A549 (cell line): ENCODE results near the gene KIF20B. TPM values are rescaled to one million over a fixed set of nuclear protein-coding genes. Genes with fewer than 3 reads are reported as not detected.

Experiments
- ATAC-seq, 2 experiments: fragments of 200-7000 bp in 1 of 2; fragments of >200 bp in 1 of 2; cut with Nextera tagmentation in 1 of 2; cut with Tn5 transposase in 1 of 2; 3 replicates each; pipeline versions ENCODE4 v1.8.0 to v1.9.1; 2018 to 2020; ENCODE audit warnings: mild to moderate bottlenecking in 1 of 2, moderate library complexity in 1 of 2
- CTCF ChIA-PET: fragments of 300-600 bp; sonication (Branson Sonifier 250); formaldehyde crosslinking; extraction: SDS; loops from one replicate; lab custom pipeline; 2021; ENCODE audit warnings: antibody characterized with exemption, inconsistent platforms; lab: Yijun Ruan, JAX
- POLR2A ChIA-PET: fragments of 350-600 bp; formaldehyde crosslinking; extraction: SDS; loops from one replicate; lab custom pipeline; 2021; ENCODE audit warnings: antibody characterized with exemption, inconsistent platforms; lab: Yijun Ruan, JAX
- DNase-seq, 2 experiments: peaks; one replicate each; pipeline versions ENCODE4 v3.0.0 to v3.0.0-alpha.2; 2011 to 2016; ENCODE audit warnings: low read depth in 1 of 2, low spot score in 1 of 2
- FAIRE-seq: peaks from 2 replicates; lab custom pipeline; 2011; peaks lifted over from hg19 to GRCh38; lab: Jason Lieb, UNC
- H3K27ac ChIP-seq, 2 experiments: fragments of >200 bp; sonication (Bioruptor Twin); formaldehyde crosslinking; 3 replicates each; pipeline ENCODE4 v1.5.1; 2016 to 2017
- H3K4me1 ChIP-seq: fragments of >200 bp; sonication (Bioruptor Twin); formaldehyde crosslinking; 3 replicates; pipeline ENCODE4 v1.6.1; 2016
- H3K4me2 ChIP-seq: fragments of >200 bp; sonication (Bioruptor Twin); formaldehyde crosslinking; 3 replicates; pipeline ENCODE4 v1.6.1; 2016
- H3K4me3 ChIP-seq: fragments of >200 bp; sonication (Bioruptor Twin); formaldehyde crosslinking; 3 replicates; pipeline ENCODE4 v1.5.1; 2016
- H3K9me3 ChIP-seq: fragments of >200 bp; sonication (Bioruptor Twin); formaldehyde crosslinking; 3 replicates; pipeline ENCODE4 v1.6.1; 2016
- BHLHE40 ChIP-seq: IDR thresholded peaks from 2 replicates; pipeline ENCODE4 v1.6.1; 2012; ENCODE audit warnings: low read depth, low read length, inconsistent platforms
- CEBPB ChIP-seq, 2 experiments: fragments of >200 bp in 1 of 2; sonication (Bioruptor Twin) in 1 of 2; formaldehyde crosslinking in 1 of 2; IDR thresholded peaks; 2 replicates each; pipeline ENCODE4 v1.6.1; 2012 to 2016
- CTCF ChIP-seq: fragments of >200 bp; sonication (Bioruptor Twin); formaldehyde crosslinking; IDR thresholded peaks from 3 replicates; pipeline ENCODE4 v1.5.1; 2016
- ESRRA ChIP-seq: fragments of 150-350 bp; IDR thresholded peaks from 2 replicates; pipeline ENCODE4 v1.6.1; 2014; ENCODE audit warnings: mild to moderate bottlenecking, low read length, borderline replicate concordance
- FOXS1 ChIP-seq: fragments of 250-450 bp; sonication (Bioruptor Pico); IDR thresholded peaks from 2 replicates; pipeline ENCODE4 v1.5.0; 2020; ENCODE audit warnings: mild to moderate bottlenecking, moderate library complexity
- GATA3 ChIP-seq: IDR thresholded peaks from 2 replicates; pipeline ENCODE4 v1.6.1; 2012; ENCODE audit warnings: borderline replicate concordance
- HES2 ChIP-seq: fragments of >200 bp; sonication (Bioruptor Twin); formaldehyde crosslinking; IDR thresholded peaks from 2 replicates; pipeline ENCODE4 v1.6.1; 2016
- HOXB13 ChIP-seq: fragments of 250-450 bp; sonication (Bioruptor Pico); IDR thresholded peaks from 2 replicates; pipeline ENCODE4 v1.5.0; 2020; ENCODE audit warnings: low read depth, mild to moderate bottlenecking, moderate library complexity
- PHF8 ChIP-seq: fragments of 200-600 bp; sonication (generic); IDR thresholded peaks from 2 replicates; pipeline ENCODE4 v1.6.1; 2016; ENCODE audit warnings: low read depth, mild to moderate bottlenecking, antibody characterized with exemption, moderate library complexity, borderline replicate concordance
- RCOR1 ChIP-seq: fragments of 150-350 bp; IDR thresholded peaks from 2 replicates; pipeline ENCODE4 v1.6.1; 2014; ENCODE audit warnings: antibody characterized with exemption, low read length, low read depth
- SMC3 ChIP-seq: fragments of >200 bp; sonication (Bioruptor Twin); formaldehyde crosslinking; IDR thresholded peaks from 3 replicates; pipeline ENCODE4 v1.6.1; 2018; ENCODE audit warnings: inconsistent platforms
- ZC3H11A ChIP-seq: fragments of 450-650 bp; IDR thresholded peaks from 2 replicates; pipeline ENCODE4 v1.6.1; 2014; ENCODE audit warnings: antibody characterized with exemption, mild to moderate bottlenecking
- ZFP36 ChIP-seq: fragments of 450-650 bp; IDR thresholded peaks from 2 replicates; pipeline ENCODE4 v1.6.1; 2014; ENCODE audit warnings: borderline replicate concordance; ENCODE audit not compliant: partially characterized antibody
- ZNF302 ChIP-seq: fragments of 250-450 bp; sonication (Bioruptor Pico); IDR thresholded peaks from 2 replicates; pipeline ENCODE4 v1.9.0; 2021; ENCODE audit warnings: inconsistent platforms, mild to moderate bottlenecking, moderate library complexity
- WGBS: methylation state at CpG from one replicate; pipeline ENCODE4 v1.1.6; 2017; ENCODE audit errors: missing lambda C conversion rate; 5-methylcytosine and 5-hydroxymethylcytosine counted together
- polyA plus RNA-seq, 4 experiments: library from polyadenylated mRNA; depleted of rRNA in 3 of 4; stranded (reverse); fragments of >200 nt; fragmentation: RNase III in 1 of 4; extraction: RNeasy Plus Mini Kit Qiagen cat#74134 plus additional on column Dnase treatment in 1 of 4; gene quantifications; 2 replicates in 3 of 4; 3 replicates in 1 of 4; pipeline ENCODE4 v1.2.3, GENCODE V29; 2011 to 2017
- TF ChIP-seq, protein P1 (sequence below): fragments of 250-450 bp; sonication (Bioruptor Pico); IDR thresholded peaks from 2 replicates; pipeline ENCODE4 v1.5.0; 2021; ENCODE audit warnings: mild to moderate bottlenecking, moderate library complexity, borderline replicate concordance
- TF ChIP-seq, protein P2 (sequence below): fragments of 200-600 bp; sonication (generic); IDR thresholded peaks from 2 replicates; pipeline ENCODE4 v1.6.1; 2016; ENCODE audit warnings: antibody characterized with exemption, mild to moderate bottlenecking, moderate library complexity
- TF ChIP-seq, protein P3 (sequence below): IDR thresholded peaks from 2 replicates; pipeline ENCODE4 v1.6.1; 2012; ENCODE audit warnings: low read depth, borderline replicate concordance

The KIF20B gene
- polyA plus RNA-seq, 2 of the 4 experiments (the other 2 are of a cell fraction) = 12.6 to 14.8 TPM

DNA sequence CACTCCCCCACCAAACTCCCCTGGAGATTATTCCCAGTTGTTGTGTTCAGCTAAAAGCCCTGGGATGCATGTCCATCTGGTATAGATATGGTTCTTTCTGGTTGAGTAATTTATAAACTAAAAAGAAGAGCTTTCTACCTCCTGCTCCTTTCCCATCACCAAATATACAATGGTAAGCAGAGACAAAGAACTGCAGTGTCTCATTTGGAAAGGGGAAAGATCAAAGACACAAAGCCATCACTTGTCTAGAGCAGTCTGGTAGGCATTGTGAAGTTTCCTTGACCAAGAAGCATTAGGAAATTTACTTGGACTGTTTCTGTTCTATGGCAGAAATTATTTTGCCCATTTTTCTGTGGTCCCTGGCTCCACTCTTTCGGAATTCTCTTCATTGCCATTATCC lies 31.4 kb upstream of the KIF20B start:
- 48% methylated on average over 1 of the region's 1 CpG for WGBS
- Histone ChIP-seq H3K9me3 (no peaks in the 10 kb centered on the region), H3K27ac (no peak overlapping the region), H3K4me1 (no peaks in the 10 kb centered on the region), H3K4me2 (no peak overlapping the region), H3K4me3 (no peak overlapping the region)
- ChIA-PET CTCF (interaction anchor here (1.1 to 1.7 kb wide), 2 partner anchors 9 to 31 kb away, joined by 3 to 6 read pairs; partner anchors contain the start of gene KIF20B), POLR2A (no interaction called here)
- no peak for TF ChIP-seq ZNF302 (CRISPR knock-in tag)
- TF ChIP-seq RCOR1 = no peak
- no peak for ATAC-seq
- FAIRE-seq = no peak
- no peak for DNase-seq

DNA sequence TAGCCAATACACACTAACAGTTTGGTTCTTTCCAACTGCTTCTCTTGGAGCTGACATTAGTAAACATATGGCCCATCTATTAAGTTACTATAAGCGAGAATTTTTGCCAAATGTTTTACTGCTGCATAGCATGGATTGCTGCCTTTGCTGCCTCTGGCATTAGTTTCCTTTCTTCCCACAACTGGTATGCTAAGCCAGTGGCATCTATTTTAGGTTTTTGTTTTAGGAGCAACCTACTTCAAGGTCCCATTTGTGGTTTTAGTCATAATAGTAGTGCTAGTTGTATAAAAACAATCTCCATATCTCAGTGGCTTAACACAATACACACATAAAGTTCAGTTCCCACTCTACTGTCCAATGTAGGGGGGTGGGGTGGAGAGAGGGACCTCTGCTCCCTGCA lies 30.5 kb upstream of the KIF20B start:
- TF ChIP-seq HES2 (no peak), PHF8 (no peak), RCOR1 (no peak)
- TF ChIP-seq, protein P1, sequence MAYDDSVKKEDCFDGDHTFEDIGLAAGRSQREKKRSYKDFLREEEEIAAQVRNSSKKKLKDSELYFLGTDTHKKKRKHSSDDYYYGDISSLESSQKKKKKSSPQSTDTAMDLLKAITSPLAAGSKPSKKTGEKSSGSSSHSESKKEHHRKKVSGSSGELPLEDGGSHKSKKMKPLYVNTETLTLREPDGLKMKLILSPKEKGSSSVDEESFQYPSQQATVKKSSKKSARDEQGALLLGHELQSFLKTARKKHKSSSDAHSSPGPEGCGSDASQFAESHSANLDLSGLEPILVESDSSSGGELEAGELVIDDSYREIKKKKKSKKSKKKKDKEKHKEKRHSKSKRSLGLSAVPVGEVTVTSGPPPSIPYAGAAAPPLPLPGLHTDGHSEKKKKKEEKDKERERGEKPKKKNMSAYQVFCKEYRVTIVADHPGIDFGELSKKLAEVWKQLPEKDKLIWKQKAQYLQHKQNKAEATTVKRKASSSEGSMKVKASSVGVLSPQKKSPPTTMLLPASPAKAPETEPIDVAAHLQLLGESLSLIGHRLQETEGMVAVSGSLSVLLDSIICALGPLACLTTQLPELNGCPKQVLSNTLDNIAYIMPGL (CRISPR knock-in tag) = no peak
- TF ChIP-seq, protein P2, sequence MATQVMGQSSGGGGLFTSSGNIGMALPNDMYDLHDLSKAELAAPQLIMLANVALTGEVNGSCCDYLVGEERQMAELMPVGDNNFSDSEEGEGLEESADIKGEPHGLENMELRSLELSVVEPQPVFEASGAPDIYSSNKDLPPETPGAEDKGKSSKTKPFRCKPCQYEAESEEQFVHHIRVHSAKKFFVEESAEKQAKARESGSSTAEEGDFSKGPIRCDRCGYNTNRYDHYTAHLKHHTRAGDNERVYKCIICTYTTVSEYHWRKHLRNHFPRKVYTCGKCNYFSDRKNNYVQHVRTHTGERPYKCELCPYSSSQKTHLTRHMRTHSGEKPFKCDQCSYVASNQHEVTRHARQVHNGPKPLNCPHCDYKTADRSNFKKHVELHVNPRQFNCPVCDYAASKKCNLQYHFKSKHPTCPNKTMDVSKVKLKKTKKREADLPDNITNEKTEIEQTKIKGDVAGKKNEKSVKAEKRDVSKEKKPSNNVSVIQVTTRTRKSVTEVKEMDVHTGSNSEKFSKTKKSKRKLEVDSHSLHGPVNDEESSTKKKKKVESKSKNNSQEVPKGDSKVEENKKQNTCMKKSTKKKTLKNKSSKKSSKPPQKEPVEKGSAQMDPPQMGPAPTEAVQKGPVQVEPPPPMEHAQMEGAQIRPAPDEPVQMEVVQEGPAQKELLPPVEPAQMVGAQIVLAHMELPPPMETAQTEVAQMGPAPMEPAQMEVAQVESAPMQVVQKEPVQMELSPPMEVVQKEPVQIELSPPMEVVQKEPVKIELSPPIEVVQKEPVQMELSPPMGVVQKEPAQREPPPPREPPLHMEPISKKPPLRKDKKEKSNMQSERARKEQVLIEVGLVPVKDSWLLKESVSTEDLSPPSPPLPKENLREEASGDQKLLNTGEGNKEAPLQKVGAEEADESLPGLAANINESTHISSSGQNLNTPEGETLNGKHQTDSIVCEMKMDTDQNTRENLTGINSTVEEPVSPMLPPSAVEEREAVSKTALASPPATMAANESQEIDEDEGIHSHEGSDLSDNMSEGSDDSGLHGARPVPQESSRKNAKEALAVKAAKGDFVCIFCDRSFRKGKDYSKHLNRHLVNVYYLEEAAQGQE = no peak
- TF ChIP-seq, protein P3, sequence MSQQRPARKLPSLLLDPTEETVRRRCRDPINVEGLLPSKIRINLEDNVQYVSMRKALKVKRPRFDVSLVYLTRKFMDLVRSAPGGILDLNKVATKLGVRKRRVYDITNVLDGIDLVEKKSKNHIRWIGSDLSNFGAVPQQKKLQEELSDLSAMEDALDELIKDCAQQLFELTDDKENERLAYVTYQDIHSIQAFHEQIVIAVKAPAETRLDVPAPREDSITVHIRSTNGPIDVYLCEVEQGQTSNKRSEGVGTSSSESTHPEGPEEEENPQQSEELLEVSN = no peak
- no peak for ATAC-seq
- H3K9me3 ChIP-seq = no peaks in the 10 kb centered on the region
- H3K4me3 ChIP-seq = no peak overlapping the region
- CTCF ChIA-PET = interaction anchor here (1.1 kb wide), 1 partner anchor 30 kb away, joined by 3 read pairs; the partner anchor contains the start of gene KIF20B
- no peaks in the 10 kb centered on the region for H3K4me1 ChIP-seq
- 52% methylated on average over 1 of the region's 1 CpG for WGBS
- DNase-seq = no peak
- POLR2A ChIA-PET = no interaction called here
- no peak overlapping the region for H3K4me2 ChIP-seq
- FAIRE-seq = no peak
- no peak overlapping the region for H3K27ac ChIP-seq

DNA sequence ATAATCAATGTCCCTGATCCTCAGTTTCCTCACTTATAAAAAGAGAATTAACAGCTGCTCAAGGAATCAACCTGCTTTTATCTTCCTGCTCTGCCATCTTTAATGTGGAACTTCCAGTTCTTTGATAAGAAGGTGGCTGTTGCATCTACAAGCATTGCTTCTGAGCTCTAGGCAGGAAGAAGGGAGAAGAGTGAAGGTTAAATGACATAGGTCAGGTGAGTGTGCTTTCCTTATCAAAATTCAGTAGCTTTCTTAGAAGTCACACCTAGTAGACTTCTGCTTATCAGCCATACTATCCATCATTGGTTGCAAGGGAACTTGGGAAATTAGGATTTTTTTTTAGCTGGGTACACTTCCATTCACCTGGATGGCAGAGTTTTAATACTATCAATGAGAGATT lies 24.0 kb upstream of the KIF20B start:
- DNase-seq (no peak), FAIRE-seq (no peak), ATAC-seq (no peak)
- Histone ChIP-seq H3K4me3 (no peak overlapping the region), H3K9me3 (no peaks in the 10 kb centered on the region), H3K4me1 (no peaks in the 10 kb centered on the region), H3K27ac (no peak overlapping the region), H3K4me2 (no peak overlapping the region)
- TF ChIP-seq HOXB13 (CRISPR knock-in tag) = no peak
- TF ChIP-seq CEBPB (IDR thresholded peaks at IDR 0.05) = no peak
- TF ChIP-seq, protein P2 = no peak
- TF ChIP-seq ZC3H11A = no peak
- no peak for TF ChIP-seq PHF8
- no peak for TF ChIP-seq SMC3
- no peak for TF ChIP-seq ZFP36
- TF ChIP-seq GATA3 = no peak
- no peak for TF ChIP-seq ESRRA
- TF ChIP-seq FOXS1 (CRISPR knock-in tag) = no peak
- TF ChIP-seq CTCF = no peak
- no peak for TF ChIP-seq BHLHE40
- CTCF ChIA-PET = interaction anchor here (1.2 kb wide), 1 partner anchor 12 kb away, joined by 3 read pairs; no protein-coding TSS in a partner anchor
- POLR2A ChIA-PET = no interaction called here
